T-helper 2 cell treated with Interferon-gamma antibody and Interleukin-4, amounts not matched to agents 5 μg/mL and 100 μg/mL, for 36 hours (primary cell): Measurements from ENCODE around the gene CTBP2.

Experiments used
- DNase-seq: peaks from one replicate; pipeline ENCODE4 v3.0.0; 2021; ENCODE audit warnings: low spot score
- H3K27ac Mint-ChIP-seq: one replicate; pipeline ENCODE4 v1.8.0; 2021; ENCODE audit warnings: mild to moderate bottlenecking, mixed read lengths
- H3K27me3 Mint-ChIP-seq: one replicate; pipeline ENCODE4 v1.8.0; 2021; ENCODE audit warnings: low read depth, mixed read lengths
- H3K36me3 Mint-ChIP-seq: one replicate; pipeline ENCODE4 v1.8.0; 2021; ENCODE audit warnings: low read depth, mixed read lengths
- H3K4me1 Mint-ChIP-seq: one replicate; pipeline ENCODE4 v1.8.0; 2021; ENCODE audit warnings: low read depth, mixed read lengths
- H3K4me3 Mint-ChIP-seq: one replicate; pipeline ENCODE4 v1.8.0; 2022; ENCODE audit warnings: mild to moderate bottlenecking, moderate library complexity, mixed read lengths
- H3K9me3 Mint-ChIP-seq: one replicate; pipeline ENCODE4 v1.8.0; 2021; ENCODE audit warnings: mixed read lengths

CTBP2 gene

DNA sequence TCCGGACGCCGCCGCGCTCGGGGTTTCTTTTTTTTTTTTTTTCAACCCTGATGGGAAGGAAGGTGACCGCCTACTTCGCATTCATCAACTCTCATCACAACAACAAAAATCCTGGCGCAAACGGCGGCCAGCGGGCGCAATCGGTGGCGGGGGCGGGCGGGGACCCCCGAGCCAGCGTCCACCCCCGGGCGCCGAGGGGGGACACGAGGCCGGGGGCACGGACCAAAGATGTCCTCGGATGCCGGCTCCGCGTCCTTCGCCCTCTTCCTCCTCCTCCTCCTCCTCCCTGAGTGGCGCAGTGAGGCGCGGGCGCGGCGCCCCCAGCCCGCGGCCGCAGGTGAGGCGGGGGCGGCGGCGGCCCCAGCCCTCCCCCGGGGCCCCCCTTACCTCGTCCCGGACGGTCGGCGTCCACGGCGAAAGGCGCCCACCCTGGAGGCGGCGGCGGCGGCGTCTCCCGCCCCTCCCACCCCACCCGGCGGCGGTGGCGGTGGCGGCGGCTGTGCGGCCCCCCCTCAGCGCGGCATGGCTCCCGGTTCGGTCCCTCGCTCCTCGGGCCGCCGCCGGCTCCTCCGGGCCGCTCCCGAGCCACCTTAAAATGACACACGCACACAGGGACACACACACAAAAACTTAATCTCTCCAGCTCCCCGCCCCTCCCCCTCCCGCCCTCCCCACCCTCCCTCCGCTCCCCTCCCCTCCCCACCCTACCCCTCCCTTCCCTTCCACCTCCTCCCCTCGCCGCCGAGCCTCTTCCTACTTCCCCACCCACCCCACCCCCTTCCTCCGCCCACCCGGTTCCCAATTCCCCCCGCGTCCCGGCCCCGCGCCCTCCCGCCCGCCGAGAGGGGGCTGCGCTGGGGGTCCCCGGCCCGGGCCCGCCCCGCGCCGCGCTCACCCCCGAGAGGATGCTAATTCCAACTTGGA is at the start of gene CTBP2:
CTBP2 (minus strand) TSS at position 632 of the 924 bp plus-strand sequence.
- Mint-ChIP-seq H3K36me3 (no peaks in the 10 kb centered on the region), H3K27ac (no peak within 1 kb of the TSS), H3K4me3 (peak within 1 kb of the TSS; percentile 42), H3K4me1 (peaks cover 5% of the 10 kb centered on the region), H3K9me3 (no peaks in the 10 kb centered on the region), H3K27me3 (peaks cover 48% of the 10 kb centered on the region)
- no peak for DNase-seq

DNA sequence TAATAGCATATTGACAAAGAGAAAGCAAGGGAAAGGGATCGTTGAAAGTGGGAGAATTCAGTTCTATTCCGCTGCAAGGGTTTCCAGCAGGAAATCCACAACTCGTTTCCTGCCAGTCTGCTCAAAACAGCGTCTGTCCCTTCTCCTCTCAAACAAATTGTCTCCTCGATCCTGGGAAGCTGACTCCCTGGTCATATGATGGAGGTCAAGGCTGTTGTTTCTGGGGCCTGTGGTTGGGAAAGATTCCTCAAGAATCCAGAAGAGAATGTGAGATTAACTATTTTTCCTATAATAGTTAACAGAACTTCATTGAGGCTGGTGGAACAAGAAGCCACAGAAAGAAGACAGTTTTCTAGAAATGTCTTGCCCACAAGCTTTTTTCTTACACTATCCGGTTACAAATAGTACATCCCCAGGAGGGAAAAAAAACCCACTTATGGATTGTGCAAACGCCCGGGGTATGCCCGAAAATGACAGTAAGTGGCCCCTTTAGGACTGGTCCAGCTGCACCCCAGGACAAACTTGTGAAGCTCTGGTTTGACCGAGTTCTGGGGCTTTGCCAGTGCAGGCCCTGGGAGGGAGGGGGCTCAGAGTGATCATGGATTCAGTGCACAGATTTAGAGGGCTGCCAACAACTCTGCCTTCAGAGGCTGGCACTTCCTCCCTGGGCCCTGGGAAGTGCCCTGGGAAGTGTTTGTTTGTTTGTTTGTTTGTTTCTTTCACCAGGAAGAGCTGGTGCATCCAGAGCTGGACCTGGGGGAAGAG is 49.4 kb upstream of the CTBP2 start:
- no peaks in the 10 kb centered on the region for H3K36me3 Mint-ChIP-seq
- no peaks in the 10 kb centered on the region for H3K4me1 Mint-ChIP-seq
- H3K9me3 Mint-ChIP-seq, result no peaks in the 10 kb centered on the region
- H3K27me3 Mint-ChIP-seq, result no peaks in the 10 kb centered on the region
- no peak overlapping the region for H3K4me3 Mint-ChIP-seq
- DNase-seq, result no peak
- no peak overlapping the region for H3K27ac Mint-ChIP-seq

DNA sequence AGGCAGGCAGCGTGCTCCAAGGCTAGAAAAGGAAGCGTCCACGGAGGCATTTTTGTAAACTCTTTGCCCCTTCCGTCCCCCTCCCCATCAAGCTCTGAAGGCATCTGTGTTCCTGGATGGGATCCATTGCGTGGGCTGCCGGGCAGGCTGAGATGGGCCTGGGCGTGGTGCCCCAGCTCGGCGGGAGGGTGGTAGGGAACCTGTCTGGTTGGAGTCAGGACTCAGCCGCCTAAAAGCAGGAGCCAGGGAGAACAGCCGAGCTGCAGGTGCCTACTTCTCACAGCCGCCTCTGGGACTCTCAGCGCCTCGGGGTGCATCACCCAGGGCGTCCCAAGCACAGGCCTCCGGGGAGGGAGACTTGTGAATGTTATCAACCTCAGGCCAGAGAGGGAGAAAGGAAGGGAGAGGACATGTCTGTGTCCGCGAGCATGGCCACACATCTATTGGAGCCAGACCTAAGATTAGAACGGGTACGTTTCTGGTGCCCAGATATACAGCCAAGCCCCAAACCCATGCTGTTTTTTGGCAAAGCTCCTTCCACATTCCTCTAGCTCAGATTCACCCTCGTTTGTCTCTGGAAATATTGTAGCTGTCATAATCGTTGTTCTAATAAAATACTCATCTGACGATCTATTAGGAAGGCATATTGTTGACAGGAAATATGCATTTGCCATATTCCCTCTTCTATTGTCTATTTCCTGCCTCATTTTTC is 48.6 kb upstream of the CTBP2 start:
- Mint-ChIP-seq H3K9me3 (no peaks in the 10 kb centered on the region), H3K27me3 (no peaks in the 10 kb centered on the region), H3K27ac (no peak overlapping the region), H3K36me3 (no peaks in the 10 kb centered on the region), H3K4me1 (no peaks in the 10 kb centered on the region), H3K4me3 (no peak overlapping the region)
- DNase-seq, result no peak

DNA sequence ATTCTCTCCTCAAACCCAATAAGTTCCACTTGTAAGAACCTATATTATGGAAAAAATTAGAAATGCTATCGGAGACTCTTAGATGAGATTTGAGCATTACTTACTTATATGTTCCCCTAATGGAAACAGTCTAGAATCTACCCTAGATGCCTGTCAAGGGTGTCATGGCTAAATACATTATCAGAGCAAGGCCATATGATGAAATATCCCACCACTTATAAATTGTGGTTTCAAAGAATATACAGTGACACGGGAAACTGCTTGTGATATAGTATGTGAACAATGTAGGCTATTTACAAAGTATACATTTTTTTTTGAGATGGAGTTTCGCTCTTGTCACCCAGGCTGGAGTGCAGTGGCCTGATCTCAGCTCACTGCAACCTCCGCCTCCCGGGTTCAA is 46.3 kb upstream of the CTBP2 start:
- no peak for DNase-seq
- Mint-ChIP-seq H3K36me3 (no peaks in the 10 kb centered on the region), H3K9me3 (no peaks in the 10 kb centered on the region), H3K4me3 (no peak overlapping the region), H3K27me3 (no peaks in the 10 kb centered on the region), H3K27ac (no peak overlapping the region), H3K4me1 (no peaks in the 10 kb centered on the region)

DNA sequence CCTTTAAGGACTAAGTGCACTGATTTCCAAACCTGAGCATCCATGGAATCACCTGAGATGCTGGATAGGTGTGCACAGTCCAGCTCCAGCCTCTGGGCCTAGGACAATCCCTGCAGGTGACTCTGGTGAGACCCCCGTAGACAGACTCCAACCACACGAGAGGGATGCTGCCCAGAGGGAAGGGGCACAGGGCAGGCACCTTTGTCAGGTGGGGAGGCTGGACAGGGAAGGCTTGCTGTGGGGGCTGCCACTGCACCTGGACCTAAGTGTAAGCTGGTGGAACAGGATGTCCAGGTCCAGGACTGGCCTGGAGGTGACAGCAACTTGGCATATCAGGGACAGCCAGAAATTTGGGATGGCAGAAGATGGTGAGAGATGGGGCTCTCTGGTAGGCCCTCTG is 45.1 kb upstream of the CTBP2 start:
- DNase-seq, result no peak
- H3K4me1 Mint-ChIP-seq, result no peaks in the 10 kb centered on the region
- no peak overlapping the region for H3K27ac Mint-ChIP-seq
- H3K9me3 Mint-ChIP-seq, result no peaks in the 10 kb centered on the region
- H3K36me3 Mint-ChIP-seq, result no peaks in the 10 kb centered on the region
- H3K27me3 Mint-ChIP-seq, result no peaks in the 10 kb centered on the region
- H3K4me3 Mint-ChIP-seq, result no peak overlapping the region

DNA sequence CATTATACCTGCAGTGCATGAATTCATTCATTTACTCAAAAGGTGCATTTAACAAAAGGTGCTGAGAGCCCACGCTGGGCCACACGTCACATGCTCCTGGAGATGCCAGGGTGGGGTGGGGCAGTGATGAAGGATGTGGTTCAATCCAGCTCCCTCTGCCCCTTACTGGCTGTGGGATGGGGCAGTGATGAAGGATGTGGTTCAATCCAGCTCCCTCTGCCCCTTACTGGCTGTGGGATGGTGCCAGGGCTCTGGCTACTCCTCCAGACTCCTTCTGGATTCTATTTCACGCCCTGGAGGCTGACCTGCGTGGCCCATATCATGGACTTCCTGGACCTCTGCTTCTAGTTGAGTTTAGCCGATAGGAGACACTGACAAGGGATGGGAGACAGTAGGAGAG is 44.0 kb upstream of the CTBP2 start:
- Mint-ChIP-seq H3K9me3 (no peaks in the 10 kb centered on the region), H3K27ac (no peak overlapping the region), H3K36me3 (no peaks in the 10 kb centered on the region), H3K27me3 (no peaks in the 10 kb centered on the region), H3K4me1 (no peaks in the 10 kb centered on the region), H3K4me3 (no peak overlapping the region)
- DNase-seq, result no peak

DNA sequence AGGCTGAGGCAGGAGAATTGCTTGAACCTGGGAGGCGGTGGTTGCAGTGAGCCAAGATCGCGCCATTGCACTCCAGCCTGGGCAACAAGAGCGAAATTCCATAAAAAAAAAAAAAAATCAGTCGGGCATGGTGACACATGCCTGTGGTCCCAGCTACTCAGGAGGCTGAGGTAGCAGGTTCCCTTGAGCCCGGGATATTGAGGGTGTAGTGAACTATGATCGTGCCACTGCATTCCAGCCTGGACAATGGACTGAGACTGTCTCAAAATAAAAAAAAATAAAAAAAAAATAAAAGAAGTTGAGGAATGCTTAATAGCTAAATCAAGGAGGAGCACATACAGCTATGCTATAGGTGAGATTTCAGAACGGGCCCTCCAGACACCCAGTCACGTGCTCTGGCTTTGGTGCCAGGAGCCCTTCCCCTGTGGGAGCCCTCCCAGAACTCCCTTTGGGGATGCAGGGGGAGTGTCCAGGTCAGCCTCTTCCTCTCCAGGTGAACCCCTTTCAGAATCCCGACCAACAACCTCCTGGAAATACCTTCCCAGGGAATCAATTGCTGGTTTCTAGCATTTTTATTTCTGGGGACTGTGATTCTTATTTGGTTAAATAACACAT is 42.9 kb upstream of the CTBP2 start:
- Mint-ChIP-seq H3K4me1 (no peaks in the 10 kb centered on the region), H3K27me3 (no peaks in the 10 kb centered on the region), H3K9me3 (no peaks in the 10 kb centered on the region), H3K27ac (no peak overlapping the region), H3K4me3 (no peak overlapping the region), H3K36me3 (no peaks in the 10 kb centered on the region)
- no peak for DNase-seq

DNA sequence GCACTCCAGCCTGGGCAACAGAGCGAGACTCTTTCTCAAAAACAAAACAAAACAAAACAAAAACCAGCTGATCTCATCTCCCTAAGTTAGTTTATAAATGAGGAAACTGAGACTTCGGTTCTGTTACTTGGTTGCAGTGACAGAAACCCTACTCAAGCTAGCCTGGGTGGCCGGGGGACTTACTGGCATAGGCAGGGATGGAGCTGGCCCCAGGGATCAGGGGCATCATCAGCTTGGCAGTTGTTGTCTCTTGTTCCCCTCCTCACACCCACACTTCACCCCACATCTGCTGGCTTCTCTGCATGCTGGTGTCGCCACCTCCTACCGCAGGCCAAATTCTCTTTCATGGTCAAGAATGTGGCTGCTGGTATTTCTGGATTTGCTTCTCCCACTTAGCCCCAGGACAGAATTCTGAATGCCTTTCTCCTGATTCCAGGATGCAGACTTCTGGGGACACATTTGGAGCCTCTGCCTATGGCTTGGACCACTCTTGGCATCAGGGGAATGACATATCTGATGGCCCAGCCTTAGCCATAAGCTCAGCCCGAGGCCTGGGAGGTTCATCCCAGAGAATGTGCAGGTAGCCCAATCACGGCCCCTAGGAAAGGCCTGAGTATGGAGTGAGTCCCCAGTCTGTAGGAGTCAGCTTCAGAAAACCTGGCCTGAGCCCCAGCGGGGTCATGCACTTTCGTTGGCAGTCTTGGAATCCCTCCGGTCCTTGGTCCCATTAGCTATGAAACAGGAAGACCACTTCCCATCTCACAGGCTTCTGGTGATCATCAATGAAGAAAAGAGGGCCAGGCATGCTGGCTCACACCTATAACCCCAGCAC is 41.6 kb upstream of the CTBP2 start:
- no peak for DNase-seq
- Mint-ChIP-seq H3K27me3 (no peaks in the 10 kb centered on the region), H3K27ac (no peak overlapping the region), H3K4me1 (no peaks in the 10 kb centered on the region), H3K9me3 (no peaks in the 10 kb centered on the region), H3K36me3 (no peaks in the 10 kb centered on the region), H3K4me3 (no peak overlapping the region)

DNA sequence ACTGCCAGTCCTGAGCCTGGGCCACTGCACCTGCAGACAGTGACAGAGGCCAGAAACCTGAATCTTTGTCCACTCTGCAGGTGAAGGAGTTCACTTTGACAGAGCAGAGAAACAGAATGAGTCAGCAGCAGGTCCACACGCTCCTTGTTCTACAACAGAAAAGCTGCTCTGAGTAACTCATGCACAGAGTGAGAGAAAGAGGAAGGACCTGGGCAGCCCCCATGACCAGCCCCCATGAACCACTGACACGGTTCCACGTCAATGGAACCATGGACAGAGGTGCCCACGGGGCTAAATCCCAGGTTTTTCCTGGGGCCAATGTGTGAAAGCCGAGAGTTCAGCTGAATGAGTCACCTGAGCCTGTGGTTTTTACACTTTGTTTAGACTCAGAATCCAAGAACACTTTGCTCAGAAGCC is 40.8 kb upstream of the CTBP2 start:
- DNase-seq, result no peak
- no peaks in the 10 kb centered on the region for H3K36me3 Mint-ChIP-seq
- no peaks in the 10 kb centered on the region for H3K4me1 Mint-ChIP-seq
- no peak overlapping the region for H3K27ac Mint-ChIP-seq
- no peaks in the 10 kb centered on the region for H3K9me3 Mint-ChIP-seq
- no peak overlapping the region for H3K4me3 Mint-ChIP-seq
- no peaks in the 10 kb centered on the region for H3K27me3 Mint-ChIP-seq

DNA sequence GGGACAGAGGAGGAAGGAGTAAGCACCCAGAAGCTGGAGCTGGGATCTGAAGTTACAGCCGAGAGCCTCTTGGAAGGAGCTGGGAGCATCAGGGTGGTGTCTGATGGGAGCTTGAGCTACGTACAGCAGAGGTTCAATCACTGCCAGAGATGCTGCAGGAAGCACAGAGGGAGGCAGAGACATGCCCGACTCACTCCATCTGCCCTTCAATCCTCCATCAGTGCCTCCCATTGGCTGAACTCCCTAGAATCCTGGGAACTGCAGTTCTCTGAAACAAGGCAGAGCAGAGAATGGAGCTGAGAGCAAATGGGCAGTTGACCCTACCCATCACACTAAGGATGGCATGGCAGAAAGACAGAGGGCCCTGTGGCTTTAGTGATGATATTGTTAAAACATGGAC is 40.0 kb upstream of the CTBP2 start:
- Mint-ChIP-seq H3K4me1 (no peaks in the 10 kb centered on the region), H3K27me3 (no peaks in the 10 kb centered on the region), H3K27ac (no peak overlapping the region), H3K36me3 (no peaks in the 10 kb centered on the region), H3K9me3 (no peaks in the 10 kb centered on the region), H3K4me3 (no peak overlapping the region)
- no peak for DNase-seq

DNA sequence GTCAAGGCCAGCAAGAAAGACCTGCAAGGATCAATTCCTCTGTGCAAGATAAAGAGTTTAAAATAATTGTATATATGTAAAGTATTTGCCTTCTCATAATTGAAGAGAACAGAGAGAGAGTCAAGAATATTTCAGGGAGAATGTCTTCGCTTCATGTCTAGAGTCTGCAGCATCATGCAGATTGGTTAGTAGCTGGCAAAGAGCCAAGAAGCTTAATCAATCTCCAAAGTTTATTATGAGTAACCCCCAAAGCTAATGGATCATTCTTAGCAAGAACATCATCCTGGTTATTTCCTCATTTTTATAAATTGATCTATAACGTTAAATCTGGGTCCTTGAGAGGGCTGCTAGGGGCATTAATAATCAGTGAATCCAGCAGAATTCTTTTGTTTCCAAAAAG is 38.9 kb upstream of the CTBP2 start:
- Mint-ChIP-seq H3K9me3 (no peaks in the 10 kb centered on the region), H3K27ac (no peak overlapping the region), H3K27me3 (no peaks in the 10 kb centered on the region), H3K36me3 (no peaks in the 10 kb centered on the region), H3K4me1 (no peaks in the 10 kb centered on the region), H3K4me3 (no peak overlapping the region)
- DNase-seq, result no peak

DNA sequence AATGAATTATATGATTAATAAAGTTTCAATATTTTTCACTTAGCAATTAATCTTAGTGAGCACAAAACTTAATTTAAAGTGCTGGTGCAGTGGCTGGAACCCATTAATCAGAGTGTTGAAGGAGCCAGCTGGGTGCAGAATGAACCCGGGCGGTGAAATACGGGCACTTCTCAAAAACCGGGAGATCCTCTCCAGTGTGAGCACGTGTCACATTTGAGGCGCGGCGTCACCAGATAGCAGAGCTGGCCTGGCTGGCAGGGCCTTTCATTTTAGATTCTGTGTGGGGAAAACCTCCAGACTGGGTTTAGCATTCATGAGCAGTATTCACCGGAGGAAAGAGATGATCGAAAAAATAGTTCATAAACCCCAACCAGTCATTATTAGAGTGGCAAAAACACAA is 34.5 kb upstream of the CTBP2 start:
- DNase-seq, result no peak
- H3K9me3 Mint-ChIP-seq, result no peaks in the 10 kb centered on the region
- H3K27ac Mint-ChIP-seq, result no peak overlapping the region
- H3K4me3 Mint-ChIP-seq, result no peak overlapping the region
- no peaks in the 10 kb centered on the region for H3K4me1 Mint-ChIP-seq
- H3K27me3 Mint-ChIP-seq, result no peaks in the 10 kb centered on the region
- no peaks in the 10 kb centered on the region for H3K36me3 Mint-ChIP-seq

DNA sequence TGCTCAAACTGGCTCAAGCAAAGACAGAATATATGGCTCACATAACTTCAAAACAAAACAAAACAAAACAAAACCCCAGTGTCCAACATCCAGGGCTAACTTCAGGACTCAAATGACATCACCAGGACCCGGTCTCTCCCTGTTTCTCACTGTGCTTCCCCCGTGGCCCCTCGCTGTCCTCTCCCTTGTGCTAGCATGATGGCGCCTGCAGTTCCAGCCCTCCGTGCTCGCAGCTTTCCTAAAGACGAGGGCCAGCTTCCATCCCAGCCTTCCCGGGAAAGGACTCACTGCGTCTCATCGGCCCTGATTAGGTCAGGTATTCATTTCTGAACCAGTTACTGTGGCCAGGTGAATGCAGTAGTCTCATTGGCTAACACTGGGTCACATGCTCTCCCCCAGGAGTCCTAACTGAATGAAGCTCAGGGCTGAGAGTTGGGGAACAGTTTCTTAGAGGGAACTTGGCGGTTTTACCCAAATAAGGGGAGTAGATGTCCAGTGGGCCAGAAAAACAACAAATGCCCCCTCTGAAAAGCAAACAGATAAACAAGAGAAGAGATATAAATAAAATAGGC is 33.0 kb upstream of the CTBP2 start:
- H3K4me3 Mint-ChIP-seq, result no peak overlapping the region
- DNase-seq, result no peak
- no peaks in the 10 kb centered on the region for H3K4me1 Mint-ChIP-seq
- H3K36me3 Mint-ChIP-seq, result no peaks in the 10 kb centered on the region
- no peak overlapping the region for H3K27ac Mint-ChIP-seq
- no peaks in the 10 kb centered on the region for H3K27me3 Mint-ChIP-seq
- H3K9me3 Mint-ChIP-seq, result no peaks in the 10 kb centered on the region
